Measurements from ENCODE around the gene LDHAL6A.

Gene LDHAL6A

GRCh38 chr11:18457450-18457849 lies 1.8 kb downstream of the LDHAL6A start:
- no peak overlapping the region for H3K4me3 ChIP-seq (ENCODE audit: low read length in 2 of 2)

DNA sequence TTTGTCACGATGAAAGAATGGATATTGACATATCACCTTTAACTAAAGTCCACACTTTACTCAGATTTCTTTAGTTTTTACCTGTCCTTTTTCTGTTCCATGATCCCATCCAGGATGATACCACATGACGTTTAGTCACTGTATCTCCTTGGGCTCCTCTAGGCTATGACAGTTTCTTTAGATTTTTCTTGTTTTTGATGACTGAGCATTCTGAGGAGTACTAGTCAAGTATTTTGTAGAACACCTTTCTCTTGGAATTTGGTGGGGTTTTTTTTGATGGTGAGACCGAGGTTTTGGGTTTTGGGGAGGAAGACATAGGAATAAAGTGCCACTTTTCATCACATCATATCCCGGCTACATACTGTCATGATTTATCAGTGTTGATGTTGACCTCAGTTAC lies 4.0 kb downstream of the LDHAL6A start:
- H3K27me3 ChIP-seq (ENCODE audit: control insufficient read depth in 1 of 2, insufficient read depth in 2 of 2, low read length in 2 of 2) = peaks cover 3 to 6% of the 10 kb centered on the region in 2 donors
- no peak overlapping the region for H3K27ac ChIP-seq (ENCODE audit: low read length)
- no peak overlapping the region for H3K4me3 ChIP-seq (ENCODE audit: low read length in 2 of 2)
- H3K9me3 ChIP-seq (ENCODE audit: control insufficient read depth in 2 of 2, low read length in 2 of 2) = no peaks in the 10 kb centered on the region
- no peaks in the 10 kb centered on the region for H3K4me1 ChIP-seq (ENCODE audit: control insufficient read depth, insufficient read depth, low read length)
- no peak overlapping the region for H3K9ac ChIP-seq (ENCODE audit: low read length in 2 of 2)
- no peaks in the 10 kb centered on the region for H3K36me3 ChIP-seq (ENCODE audit: control insufficient read depth in 2 of 2, insufficient read depth in 2 of 2, low read length in 2 of 2)

More at GRCh38 chr11:18457450-18457849, 1.8 kb downstream of the LDHAL6A start:
- H3K36me3 ChIP-seq (ENCODE audit: control insufficient read depth in 2 of 2, insufficient read depth in 2 of 2, low read length in 2 of 2) = no peaks in the 10 kb centered on the region
- H3K27me3 ChIP-seq (ENCODE audit: control insufficient read depth in 1 of 2, insufficient read depth in 2 of 2, low read length in 2 of 2) = peaks cover 3 to 6% of the 10 kb centered on the region in 2 donors
- H3K9me3 ChIP-seq (ENCODE audit: control insufficient read depth in 2 of 2, low read length in 2 of 2) = no peaks in the 10 kb centered on the region
- no peak overlapping the region for H3K9ac ChIP-seq (ENCODE audit: low read length in 2 of 2)
- no peaks in the 10 kb centered on the region for H3K4me1 ChIP-seq (ENCODE audit: control insufficient read depth, insufficient read depth, low read length)
- no peak overlapping the region for H3K27ac ChIP-seq (ENCODE audit: low read length)

DNA sequence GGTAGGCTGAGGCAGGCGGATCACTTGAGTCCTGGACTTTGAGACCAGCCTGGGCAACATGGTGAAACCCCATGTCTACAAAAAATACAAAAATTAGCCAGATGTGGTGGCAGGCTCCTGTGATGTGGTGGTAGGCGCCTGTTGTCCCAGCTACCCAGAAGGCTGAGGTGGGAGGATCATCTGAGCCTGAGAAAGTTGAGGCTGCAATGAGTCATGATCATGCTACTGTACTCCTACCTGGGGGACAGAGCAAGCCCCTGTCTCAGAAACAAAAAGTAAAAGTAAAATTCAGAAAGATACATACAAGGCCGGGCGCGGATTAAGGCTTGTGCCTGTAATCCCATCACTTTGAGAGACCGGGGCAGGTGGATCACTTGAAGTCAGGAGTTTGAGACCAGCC lies 6.3 kb downstream of the LDHAL6A start:
- no peaks in the 10 kb centered on the region for H3K4me1 ChIP-seq (ENCODE audit: control insufficient read depth, insufficient read depth, low read length)
- H3K27me3 ChIP-seq (ENCODE audit: control insufficient read depth in 1 of 2, insufficient read depth in 2 of 2, low read length in 2 of 2) = no peaks in the 10 kb centered on the region
- no peak overlapping the region for H3K9ac ChIP-seq (ENCODE audit: low read length in 2 of 2)
- no peaks in the 10 kb centered on the region for H3K9me3 ChIP-seq (ENCODE audit: control insufficient read depth in 2 of 2, low read length in 2 of 2)
- H3K4me3 ChIP-seq (ENCODE audit: low read length in 2 of 2) = no peak overlapping the region
- H3K27ac ChIP-seq (ENCODE audit: low read length) = no peak overlapping the region
- no peaks in the 10 kb centered on the region for H3K36me3 ChIP-seq (ENCODE audit: control insufficient read depth in 2 of 2, insufficient read depth in 2 of 2, low read length in 2 of 2)

DNA sequence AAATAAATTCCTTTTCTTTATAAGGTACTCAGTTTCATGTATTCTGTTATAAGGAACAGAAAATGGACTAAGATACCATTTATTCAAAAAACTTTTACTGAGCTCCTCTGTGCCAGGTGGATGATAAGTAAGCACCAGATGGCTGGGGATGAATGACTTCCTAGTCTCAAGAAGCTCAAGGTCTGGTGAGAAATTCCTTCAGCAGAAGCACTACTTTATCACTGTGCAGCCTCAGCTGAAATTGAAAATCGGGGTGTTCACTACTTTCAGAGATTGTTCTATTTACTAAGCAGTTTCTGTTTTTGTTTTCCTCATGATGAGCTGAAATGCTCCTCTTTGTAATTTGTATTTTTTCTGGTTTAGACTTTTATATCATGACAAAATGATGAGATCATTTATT lies 7.8 kb downstream of the LDHAL6A start:
- Histone ChIP-seq H3K4me3 (ENCODE audit: low read length in 2 of 2) (no peak overlapping the region), H3K9me3 (ENCODE audit: control insufficient read depth in 2 of 2, low read length in 2 of 2) (no peaks in the 10 kb centered on the region), H3K4me1 (ENCODE audit: control insufficient read depth, insufficient read depth, low read length) (no peaks in the 10 kb centered on the region), H3K27ac (ENCODE audit: low read length) (no peak overlapping the region), H3K27me3 (ENCODE audit: control insufficient read depth in 1 of 2, insufficient read depth in 2 of 2, low read length in 2 of 2) (no peaks in the 10 kb centered on the region), H3K9ac (ENCODE audit: low read length in 2 of 2) (no peak overlapping the region), H3K36me3 (ENCODE audit: control insufficient read depth in 2 of 2, insufficient read depth in 2 of 2, low read length in 2 of 2) (no peaks in the 10 kb centered on the region)

DNA sequence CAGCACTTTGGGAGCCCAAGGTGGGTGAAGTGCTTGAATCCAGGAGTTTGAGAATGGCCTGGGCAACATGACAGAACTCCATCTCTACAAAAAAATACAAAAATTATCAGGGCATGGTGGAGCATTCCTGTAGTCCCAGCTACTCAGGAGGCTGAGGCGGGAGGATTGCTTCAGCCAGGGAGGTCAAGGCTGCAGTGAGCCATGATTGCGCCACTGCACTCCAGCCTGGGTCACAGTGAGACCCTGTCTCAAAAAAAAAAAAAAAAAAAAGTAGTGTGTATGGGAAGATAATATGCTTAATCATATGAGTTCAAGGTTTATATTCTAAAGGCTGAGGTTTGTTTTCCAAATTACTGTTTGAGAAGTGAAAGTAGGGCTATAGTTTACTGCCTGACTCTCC lies 10.7 kb downstream of the LDHAL6A start:
- Histone ChIP-seq H3K4me1 (ENCODE audit: control insufficient read depth, insufficient read depth, low read length) (no peaks in the 10 kb centered on the region), H3K9ac (ENCODE audit: low read length in 2 of 2) (no peak overlapping the region), H3K27me3 (ENCODE audit: control insufficient read depth in 1 of 2, insufficient read depth in 2 of 2, low read length in 2 of 2) (no peaks in the 10 kb centered on the region), H3K27ac (ENCODE audit: low read length) (no peak overlapping the region), H3K36me3 (ENCODE audit: control insufficient read depth in 2 of 2, insufficient read depth in 2 of 2, low read length in 2 of 2) (no peaks in the 10 kb centered on the region), H3K4me3 (ENCODE audit: low read length in 2 of 2) (no peak overlapping the region), H3K9me3 (ENCODE audit: control insufficient read depth in 2 of 2, low read length in 2 of 2) (no peaks in the 10 kb centered on the region)

GRCh38 chr11:18468059-18468458 lies 12.4 kb downstream of the LDHAL6A start:
- H3K27ac ChIP-seq (ENCODE audit: low read length) = no peak overlapping the region
- H3K27me3 ChIP-seq (ENCODE audit: control insufficient read depth in 1 of 2, insufficient read depth in 2 of 2, low read length in 2 of 2) = no peaks in the 10 kb centered on the region
- H3K36me3 ChIP-seq (ENCODE audit: control insufficient read depth in 2 of 2, insufficient read depth in 2 of 2, low read length in 2 of 2) = no peaks in the 10 kb centered on the region
- no peak overlapping the region for H3K9ac ChIP-seq (ENCODE audit: low read length in 2 of 2)
- no peaks in the 10 kb centered on the region for H3K9me3 ChIP-seq (ENCODE audit: control insufficient read depth in 2 of 2, low read length in 2 of 2)
- no peaks in the 10 kb centered on the region for H3K4me1 ChIP-seq (ENCODE audit: control insufficient read depth, insufficient read depth, low read length)
- no peak overlapping the region for H3K4me3 ChIP-seq (ENCODE audit: low read length in 2 of 2)

DNA sequence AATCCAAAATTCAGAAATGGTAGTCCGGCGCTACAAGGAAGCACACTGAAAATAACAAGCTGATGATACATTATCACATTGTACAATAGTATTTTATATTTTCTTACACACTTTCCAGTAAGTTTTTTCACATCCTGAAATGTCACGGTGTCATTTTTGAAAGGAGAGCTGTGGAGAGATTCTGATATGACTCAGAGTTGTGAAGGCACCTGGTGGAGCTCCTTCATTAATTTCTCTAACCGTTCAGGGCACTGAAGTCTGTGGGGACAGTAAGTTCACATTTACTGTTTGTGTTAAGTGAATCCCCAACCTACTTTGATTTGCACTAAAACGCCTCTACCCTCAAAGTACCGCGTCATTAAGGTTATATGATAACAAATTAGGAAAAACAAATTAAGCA lies 13.3 kb downstream of the LDHAL6A start:
- Histone ChIP-seq H3K4me3 (ENCODE audit: low read length in 2 of 2) (no peak overlapping the region), H3K4me1 (ENCODE audit: control insufficient read depth, insufficient read depth, low read length) (no peaks in the 10 kb centered on the region), H3K36me3 (ENCODE audit: control insufficient read depth in 2 of 2, insufficient read depth in 2 of 2, low read length in 2 of 2) (no peaks in the 10 kb centered on the region), H3K9me3 (ENCODE audit: control insufficient read depth in 2 of 2, low read length in 2 of 2) (no peaks in the 10 kb centered on the region), H3K27ac (ENCODE audit: low read length) (no peak overlapping the region), H3K9ac (ENCODE audit: low read length in 2 of 2) (no peak overlapping the region), H3K27me3 (ENCODE audit: control insufficient read depth in 1 of 2, insufficient read depth in 2 of 2, low read length in 2 of 2) (no peaks in the 10 kb centered on the region)

DNA sequence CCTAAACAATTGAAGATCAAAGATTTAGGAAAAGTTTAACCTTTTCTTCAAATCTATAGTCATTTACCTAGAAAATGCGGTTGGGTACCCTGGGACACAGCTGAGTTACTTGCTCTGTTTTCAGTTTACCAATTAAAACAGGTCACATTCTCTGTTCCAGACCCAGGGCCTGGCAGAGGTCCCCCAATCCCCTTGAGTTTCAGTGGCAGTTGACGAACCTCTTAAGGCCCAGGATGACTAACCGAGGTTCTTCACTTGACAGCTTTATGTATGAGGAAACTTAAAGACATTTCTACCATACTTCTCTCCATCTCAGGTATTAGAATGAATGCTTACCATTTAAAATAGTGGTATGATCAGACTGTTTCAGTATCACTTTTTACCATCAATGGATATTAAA lies 16.3 kb downstream of the LDHAL6A start:
- Histone ChIP-seq H3K36me3 (ENCODE audit: control insufficient read depth in 2 of 2, insufficient read depth in 2 of 2, low read length in 2 of 2) (peaks cover 2 to 4% of the 10 kb centered on the region in 2 donors), H3K9ac (ENCODE audit: low read length in 2 of 2) (no peak overlapping the region), H3K9me3 (ENCODE audit: control insufficient read depth in 2 of 2, low read length in 2 of 2) (no peaks in the 10 kb centered on the region), H3K4me3 (ENCODE audit: low read length in 2 of 2) (no peak overlapping the region), H3K27me3 (ENCODE audit: control insufficient read depth in 1 of 2, insufficient read depth in 2 of 2, low read length in 2 of 2) (no peaks in the 10 kb centered on the region), H3K4me1 (ENCODE audit: control insufficient read depth, insufficient read depth, low read length) (no peaks in the 10 kb centered on the region), H3K27ac (ENCODE audit: low read length) (no peak overlapping the region)

GRCh38 chr11:18472587-18472986 lies 16.9 kb downstream of the LDHAL6A start:
- Histone ChIP-seq H3K9ac (ENCODE audit: low read length in 2 of 2) (no peak overlapping the region), H3K4me3 (ENCODE audit: low read length in 2 of 2) (no peak overlapping the region), H3K27ac (ENCODE audit: low read length) (no peak overlapping the region), H3K27me3 (ENCODE audit: control insufficient read depth in 1 of 2, insufficient read depth in 2 of 2, low read length in 2 of 2) (no peaks in the 10 kb centered on the region), H3K36me3 (ENCODE audit: control insufficient read depth in 2 of 2, insufficient read depth in 2 of 2, low read length in 2 of 2) (peaks cover 2 to 4% of the 10 kb centered on the region in 2 donors), H3K9me3 (ENCODE audit: control insufficient read depth in 2 of 2, low read length in 2 of 2) (no peaks in the 10 kb centered on the region), H3K4me1 (ENCODE audit: control insufficient read depth, insufficient read depth, low read length) (no peaks in the 10 kb centered on the region)

DNA sequence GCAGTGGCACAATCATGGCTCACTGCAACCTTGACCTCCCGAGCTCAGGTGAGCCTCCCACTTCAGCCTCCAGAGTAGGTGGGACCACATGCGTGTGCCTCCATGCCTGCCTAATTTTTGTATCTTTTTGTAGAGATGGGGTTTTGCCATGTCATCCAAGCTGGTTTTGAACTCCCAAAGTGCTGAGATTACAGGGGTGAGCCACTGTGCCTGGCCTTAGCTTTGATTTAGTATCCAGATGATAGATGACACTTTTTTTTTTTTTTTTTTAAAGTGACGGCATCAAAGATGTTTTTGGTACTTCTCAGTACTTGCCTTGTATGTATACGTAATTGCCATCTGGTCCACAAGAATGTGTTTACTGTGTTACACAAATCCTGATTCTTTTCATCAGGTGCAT lies 23.4 kb downstream of the LDHAL6A start:
- Histone ChIP-seq H3K4me1 (ENCODE audit: control insufficient read depth, insufficient read depth, low read length) (no peaks in the 10 kb centered on the region), H3K4me3 (ENCODE audit: low read length in 2 of 2) (no peak overlapping the region), H3K9me3 (ENCODE audit: control insufficient read depth in 2 of 2, low read length in 2 of 2) (no peaks in the 10 kb centered on the region), H3K27ac (ENCODE audit: low read length) (no peak overlapping the region), H3K27me3 (ENCODE audit: control insufficient read depth in 1 of 2, insufficient read depth in 2 of 2, low read length in 2 of 2) (no peaks in the 10 kb centered on the region), H3K9ac (ENCODE audit: low read length in 2 of 2) (no peak overlapping the region), H3K36me3 (ENCODE audit: control insufficient read depth in 2 of 2, insufficient read depth in 2 of 2, low read length in 2 of 2) (peaks cover 43 to 52% of the 10 kb centered on the region in 2 donors)

DNA sequence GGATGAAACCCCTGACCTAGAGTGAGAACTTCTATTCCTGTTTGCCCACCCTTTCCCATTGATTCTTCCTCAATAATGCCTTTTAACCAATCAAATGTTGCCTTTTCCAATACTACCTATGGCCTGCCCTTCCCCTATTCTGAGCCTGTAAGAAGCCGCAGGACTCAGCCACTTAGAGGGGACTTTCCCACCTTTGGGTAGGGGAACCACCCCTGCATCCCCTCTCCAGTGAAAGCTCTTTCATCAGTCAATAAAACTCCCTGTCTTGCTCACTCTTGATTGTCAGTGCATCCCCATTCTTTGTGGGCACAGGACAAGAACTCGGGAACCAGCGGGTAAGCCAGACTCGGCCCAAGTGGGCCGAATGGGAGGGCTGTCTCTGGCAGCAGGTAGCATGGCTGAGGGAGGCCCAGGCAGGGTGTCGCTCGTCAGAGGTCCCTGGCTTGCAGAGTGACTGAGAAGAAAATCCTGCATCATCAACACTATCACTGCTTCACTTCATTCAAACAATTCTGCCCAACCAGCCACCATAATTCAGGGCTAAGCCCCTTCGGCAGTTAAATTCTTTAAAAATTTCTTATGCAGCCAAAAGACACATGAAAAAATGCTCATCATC lies 30.4 kb downstream of the LDHAL6A start:
- H3K27me3 ChIP-seq (ENCODE audit: control insufficient read depth in 1 of 2, insufficient read depth in 2 of 2, low read length in 2 of 2) = no peaks in the 10 kb centered on the region
- peaks cover 35 to 41% of the 10 kb centered on the region in 2 donors for H3K36me3 ChIP-seq (ENCODE audit: control insufficient read depth in 2 of 2, insufficient read depth in 2 of 2, low read length in 2 of 2)
- H3K4me1 ChIP-seq (ENCODE audit: control insufficient read depth, insufficient read depth, low read length) = no peaks in the 10 kb centered on the region
- H3K9me3 ChIP-seq (ENCODE audit: control insufficient read depth in 2 of 2, low read length in 2 of 2) = no peaks in the 10 kb centered on the region
- no peak overlapping the region for H3K9ac ChIP-seq (ENCODE audit: low read length in 2 of 2)
- no peak overlapping the region for H3K4me3 ChIP-seq (ENCODE audit: low read length in 2 of 2)
- H3K27ac ChIP-seq (ENCODE audit: low read length) = no peak overlapping the region

Measured in stomach smooth muscle (tissue), 2 donors.